Keratinocyte (primary cell): ENCODE measurements around the gene CNNM2. TPM values are rescaled to one million over a fixed set of nuclear protein-coding genes. Genes with fewer than 3 reads are reported as not detected.
"Not testable (repeated sequence)": the region's sequence is repeated elsewhere in the genome, so short reads cannot be mapped to it uniquely, and the experiment has no call there.

Experiments
- DNase-seq: peaks from one replicate; pipeline ENCODE4 v3.0.0-alpha.2; 2011; ENCODE audit warnings: low read depth, missing footprints, low spot score
- FAIRE-seq: peaks from 2 replicates; lab custom pipeline; 2011; peaks lifted over from hg19 to GRCh38; lab: Jason Lieb, UNC
- H2AFZ ChIP-seq: 2 replicates; pipeline ENCODE4 v1.6.0; 2012; ENCODE audit warnings: low read length, control low read depth, inconsistent platforms; ENCODE audit not compliant: control insufficient read depth
- H3K27ac ChIP-seq: 2 replicates; pipeline ENCODE4 v1.5.1; 2011; ENCODE audit warnings: low read length; ENCODE audit not compliant: control insufficient read depth, insufficient read depth
- H3K27me3 ChIP-seq: 3 replicates; pipeline ENCODE4 v1.6.0; 2011; ENCODE audit warnings: low read length; ENCODE audit not compliant: control insufficient read depth, insufficient read depth; ENCODE audit errors: extremely low read depth
- H3K36me3 ChIP-seq, 2 experiments: 2 replicates in 1 of 2; 3 replicates in 1 of 2; pipeline ENCODE4 v1.5.1; 2011; ENCODE audit warnings: low read length in 2 of 2, mild to moderate bottlenecking in 1 of 2; ENCODE audit not compliant: control insufficient read depth in 2 of 2, insufficient read depth in 2 of 2; ENCODE audit errors: extremely low read depth in 1 of 2
- H3K4me1 ChIP-seq: 3 replicates; pipeline ENCODE4 v1.5.1; 2011; ENCODE audit warnings: low read length; ENCODE audit not compliant: control insufficient read depth, insufficient read depth; ENCODE audit errors: extremely low read depth
- H3K4me2 ChIP-seq: 3 replicates; pipeline ENCODE4 v1.6.0; 2011; ENCODE audit warnings: low read depth, low read length; ENCODE audit not compliant: control insufficient read depth, insufficient read depth; ENCODE audit errors: extremely low read depth
- H3K4me3 ChIP-seq, 3 experiments: fragments of 200-600 bp in 1 of 3; sonication (generic) in 1 of 3; 2 replicates in 2 of 3; 3 replicates in 1 of 3; pipeline ENCODE4 v1.5.1; 2011 to 2016; ENCODE audit warnings: low read length in 3 of 3, mild to moderate bottlenecking in 3 of 3, control low read depth in 2 of 3, inconsistent platforms in 1 of 3, low read depth in 1 of 3, mixed read lengths in 1 of 3, mixed run types in 1 of 3, moderate library complexity in 1 of 3; ENCODE audit not compliant: control insufficient read depth in 2 of 3, insufficient read depth in 2 of 3; ENCODE audit errors: extremely low read depth in 1 of 3
- H3K79me2 ChIP-seq: 2 replicates; pipeline ENCODE4 v1.6.0; 2012; ENCODE audit warnings: low read length; ENCODE audit not compliant: control insufficient read depth, insufficient read depth
- H3K9ac ChIP-seq: 3 replicates; pipeline ENCODE4 v1.6.0; 2011; ENCODE audit warnings: low read length; ENCODE audit not compliant: control insufficient read depth, insufficient read depth; ENCODE audit errors: extremely low read depth
- H3K9me1 ChIP-seq: 3 replicates; pipeline ENCODE4 v1.6.0; 2011; ENCODE audit warnings: low read length; ENCODE audit not compliant: control insufficient read depth, insufficient read depth; ENCODE audit errors: extremely low read depth
- H3K9me3 ChIP-seq: 2 replicates; pipeline ENCODE4 v1.5.1; 2012; ENCODE audit warnings: low read depth, low read length; ENCODE audit not compliant: control insufficient read depth
- H4K20me1 ChIP-seq: 3 replicates; pipeline ENCODE4 v1.6.0; 2011; ENCODE audit warnings: low read length; ENCODE audit not compliant: control insufficient read depth, insufficient read depth; ENCODE audit errors: extremely low read depth
- EZH2 ChIP-seq: IDR thresholded peaks from one replicate; pipeline ENCODE4 v1.6.1; 2012; ENCODE audit warnings: inconsistent platforms, mild to moderate bottlenecking, low read length, moderate library complexity
- dilution Hi-C: fragments of 300-500 bp; cut with MboI; formaldehyde crosslinking; loops from one replicate; pipeline ENCODE4 v1.7.0; 2020; ENCODE audit warnings: low sequenced_read_pairs; ENCODE audit not compliant: extremely low pct_ligation_motif_present
- polyA plus RNA-seq, 5 experiments: library from polyadenylated mRNA; depleted of rRNA in 3 of 5; stranded (reverse) in 3 of 5; stranded (forward) in 1 of 5; unstranded in 1 of 5; fragments of >200 nt; gene quantifications; 1 replicate in 1 of 5; 2 replicates in 3 of 5; 3 replicates in 1 of 5; pipeline versions ENCODE4 v1.2.1 to v1.2.3, GENCODE V29; 2011 to 2012; ENCODE audit warnings: missing spikeins in 2 of 5, low read depth in 1 of 5, low replicate concordance in 1 of 5
- TF ChIP-seq, protein P1 (sequence below), 3 experiments: IDR thresholded peaks in 1 of 3; conservative IDR thresholded peaks in 1 of 3; optimal IDR thresholded peaks in 1 of 3; 2 replicates in 2 of 3; 3 replicates in 1 of 3; pipeline versions ENCODE3 to v1.5.1; 2011; ENCODE audit warnings: low read length in 3 of 3, mild to moderate bottlenecking in 3 of 3, moderate library complexity in 2 of 3, control low read depth in 1 of 3, inconsistent platforms in 1 of 3; ENCODE audit not compliant: insufficient read depth in 2 of 3; ENCODE audit errors: extremely low read depth in 1 of 3

Gene CNNM2
- polyA plus RNA-seq, 1 donor (not counting 4 experiments of a cell fraction or from before 2014, with no cell fraction given): 1.5 TPM

DNA sequence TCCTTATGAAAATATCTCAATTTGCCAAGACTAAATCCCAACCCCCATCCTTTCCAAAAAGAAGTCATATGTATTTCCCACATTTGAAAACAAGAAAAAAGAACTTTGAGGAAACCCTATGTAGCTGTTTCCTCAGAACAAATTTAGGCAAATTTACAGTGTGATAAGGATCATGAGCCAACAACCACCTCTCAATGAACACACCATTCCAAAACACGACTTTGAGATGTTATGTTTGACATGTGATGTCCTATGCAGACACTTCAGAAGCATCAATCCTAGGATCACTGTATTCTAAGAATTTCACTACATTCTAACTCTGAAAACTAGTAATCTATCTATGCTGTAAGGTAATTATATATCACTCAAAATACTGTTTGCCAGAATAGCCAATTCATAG lies 212.8 kb downstream of the CNNM2 start:
- H2AFZ ChIP-seq: no peak overlapping the region
- FAIRE-seq (no peak), DNase-seq (no peak)
- peaks cover 0 to 2% of the 10 kb centered on the region in 2 experiments for H3K36me3 ChIP-seq
- no peak overlapping the region for H3K4me3 ChIP-seq
- TF ChIP-seq, protein P1, sequence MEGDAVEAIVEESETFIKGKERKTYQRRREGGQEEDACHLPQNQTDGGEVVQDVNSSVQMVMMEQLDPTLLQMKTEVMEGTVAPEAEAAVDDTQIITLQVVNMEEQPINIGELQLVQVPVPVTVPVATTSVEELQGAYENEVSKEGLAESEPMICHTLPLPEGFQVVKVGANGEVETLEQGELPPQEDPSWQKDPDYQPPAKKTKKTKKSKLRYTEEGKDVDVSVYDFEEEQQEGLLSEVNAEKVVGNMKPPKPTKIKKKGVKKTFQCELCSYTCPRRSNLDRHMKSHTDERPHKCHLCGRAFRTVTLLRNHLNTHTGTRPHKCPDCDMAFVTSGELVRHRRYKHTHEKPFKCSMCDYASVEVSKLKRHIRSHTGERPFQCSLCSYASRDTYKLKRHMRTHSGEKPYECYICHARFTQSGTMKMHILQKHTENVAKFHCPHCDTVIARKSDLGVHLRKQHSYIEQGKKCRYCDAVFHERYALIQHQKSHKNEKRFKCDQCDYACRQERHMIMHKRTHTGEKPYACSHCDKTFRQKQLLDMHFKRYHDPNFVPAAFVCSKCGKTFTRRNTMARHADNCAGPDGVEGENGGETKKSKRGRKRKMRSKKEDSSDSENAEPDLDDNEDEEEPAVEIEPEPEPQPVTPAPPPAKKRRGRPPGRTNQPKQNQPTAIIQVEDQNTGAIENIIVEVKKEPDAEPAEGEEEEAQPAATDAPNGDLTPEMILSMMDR (optimal IDR thresholded peaks at IDR 0.05 in 1 of 3, IDR thresholded peaks at IDR 0.05 in 1 of 3, conservative IDR thresholded peaks at IDR 0.05 in 1 of 3; ENCODE audit: extremely low read depth in 1 of 3, insufficient read depth in 2 of 3, low read length in 3 of 3): no peak
- TF ChIP-seq EZH2: no peak
- no peaks in the 10 kb centered on the region for H3K79me2 ChIP-seq
- no peak overlapping the region for H3K27ac ChIP-seq
- dilution Hi-C loops: no loop called here
- H3K4me2 ChIP-seq: no peak overlapping the region
- no peaks in the 10 kb centered on the region for H3K4me1 ChIP-seq
- no peaks in the 10 kb centered on the region for H3K27me3 ChIP-seq
- no peaks in the 10 kb centered on the region for H3K9me3 ChIP-seq
- no peak overlapping the region for H3K9ac ChIP-seq
- no peaks in the 10 kb centered on the region for H4K20me1 ChIP-seq
- H3K9me1 ChIP-seq: no peaks in the 10 kb centered on the region

DNA sequence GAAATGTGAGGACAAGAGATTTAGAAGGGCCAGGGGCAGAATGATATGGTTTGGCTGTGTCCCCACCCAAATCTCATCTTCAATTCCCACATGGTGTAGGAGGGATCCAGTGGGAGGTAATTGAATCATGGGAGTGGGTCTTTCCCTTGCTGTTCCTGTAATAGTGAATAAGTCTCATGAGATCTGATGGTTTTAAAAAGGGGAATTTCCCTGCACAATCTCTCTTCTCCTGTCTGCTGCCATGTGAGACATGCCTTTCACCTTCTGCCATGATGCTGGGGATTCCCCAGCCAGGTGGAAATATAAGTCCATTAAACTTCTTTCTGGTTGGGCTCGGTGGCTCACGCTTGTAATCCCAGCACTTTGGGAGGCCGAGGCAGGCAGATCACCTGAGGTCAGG lies 217.1 kb downstream of the CNNM2 start:
- H3K36me3 ChIP-seq, FAIRE-seq, H4K20me1 ChIP-seq, DNase-seq, H3K4me3 ChIP-seq, H3K4me1 ChIP-seq, H3K27ac ChIP-seq, H3K27me3 ChIP-seq, H3K9me1 ChIP-seq, H3K9me3 ChIP-seq, H3K4me2 ChIP-seq, H2AFZ ChIP-seq, H3K9ac ChIP-seq, H3K79me2 ChIP-seq, dilution Hi-C loops: not testable (repeated sequence)

DNA sequence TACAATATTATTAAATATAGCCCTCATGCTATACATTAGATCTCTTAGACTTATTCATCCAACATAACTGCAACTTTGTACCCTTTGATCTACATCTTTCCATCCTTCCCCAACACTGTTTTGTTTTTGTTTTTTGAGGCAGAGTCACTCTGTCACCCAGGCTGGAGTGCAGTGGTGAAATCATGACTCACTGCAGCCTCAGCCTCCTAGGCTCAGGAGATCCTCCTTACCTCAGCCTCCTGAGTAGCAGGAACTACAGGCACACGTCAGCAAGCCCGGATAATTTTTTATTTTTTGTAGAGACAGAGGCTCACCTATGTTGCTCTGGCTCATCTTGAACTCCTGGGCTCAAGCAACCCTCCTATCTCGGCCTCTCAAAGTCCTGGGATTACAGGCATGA lies 221.7 kb downstream of the CNNM2 start:
- H3K4me3 ChIP-seq: no peak overlapping the region
- no peaks in the 10 kb centered on the region for H3K9me3 ChIP-seq
- no peak overlapping the region for H3K27ac ChIP-seq
- no peak for TF ChIP-seq EZH2
- TF ChIP-seq, protein P1 (optimal IDR thresholded peaks at IDR 0.05 in 1 of 3, IDR thresholded peaks at IDR 0.05 in 1 of 3, conservative IDR thresholded peaks at IDR 0.05 in 1 of 3; ENCODE audit: extremely low read depth in 1 of 3, insufficient read depth in 2 of 3, low read length in 3 of 3): no peak
- H4K20me1 ChIP-seq: no peaks in the 10 kb centered on the region
- no peak overlapping the region for H3K9ac ChIP-seq
- FAIRE-seq (no peak), DNase-seq (no peak)
- no peaks in the 10 kb centered on the region for H3K27me3 ChIP-seq
- no peak overlapping the region for H3K4me2 ChIP-seq
- dilution Hi-C loops: no loop called here
- no peaks in the 10 kb centered on the region for H3K4me1 ChIP-seq
- H2AFZ ChIP-seq: no peak overlapping the region
- no peaks in the 10 kb centered on the region for H3K9me1 ChIP-seq
- H3K36me3 ChIP-seq: peaks cover 0 to 9% of the 10 kb centered on the region in 2 experiments
- peaks cover 2% of the 10 kb centered on the region for H3K79me2 ChIP-seq
